DND-41 (cell line): ENCODE measurements around the gene MYO18B.
"Not testable (repeated sequence)": the region's sequence is repeated elsewhere in the genome, so short reads cannot be mapped to it uniquely, and the experiment has no call there.

Source experiments
- ATAC-seq: fragments of 200-7000 bp; cut with Tn5 transposase; 3 replicates; pipeline ENCODE4 v1.9.1; 2021; ENCODE audit warnings: low read depth; ENCODE audit not compliant: insufficient read depth
- DNase-seq: peaks from one replicate; pipeline ENCODE4 v3.0.0-alpha.2; 2020
- H2AFZ ChIP-seq: 2 replicates; pipeline ENCODE4 v1.6.0; 2012; ENCODE audit warnings: low read depth, low read length
- H3K27ac ChIP-seq: 2 replicates; pipeline ENCODE4 v1.5.1; 2012; ENCODE audit warnings: low read length, inconsistent platforms
- H3K27me3 ChIP-seq: fragments of 200-600 bp; sonication (generic); 2 replicates; pipeline ENCODE4 v1.6.0; 2012; ENCODE audit warnings: low read length, mild to moderate bottlenecking, inconsistent platforms; ENCODE audit not compliant: insufficient read depth, poor library complexity
- H3K36me3 ChIP-seq: 2 replicates; pipeline ENCODE4 v1.5.1; 2012; ENCODE audit warnings: low read length, inconsistent platforms; ENCODE audit not compliant: insufficient read depth
- H3K4me1 ChIP-seq: 2 replicates; pipeline ENCODE4 v1.5.1; 2012; ENCODE audit warnings: mild to moderate bottlenecking, low read length; ENCODE audit not compliant: insufficient read depth
- H3K4me2 ChIP-seq: 2 replicates; pipeline ENCODE4 v1.6.0; 2012; ENCODE audit warnings: mild to moderate bottlenecking, moderate library complexity, low read length, inconsistent platforms; ENCODE audit not compliant: insufficient read depth
- H3K4me3 ChIP-seq, 2 experiments: fragments of 200-600 bp in 1 of 2; shearing (Covaris generic) in 1 of 2; 2 replicates each; pipeline ENCODE4 v1.5.1; 2012 to 2016; ENCODE audit warnings: inconsistent platforms in 2 of 2, low read length in 2 of 2, mild to moderate bottlenecking in 2 of 2, low read depth in 1 of 2, moderate library complexity in 1 of 2
- H3K79me2 ChIP-seq: 2 replicates; pipeline ENCODE4 v1.6.0; 2012; ENCODE audit warnings: low read length, inconsistent platforms; ENCODE audit not compliant: insufficient read depth
- H3K9ac ChIP-seq: 2 replicates; pipeline ENCODE4 v1.6.0; 2012; ENCODE audit warnings: low read depth, mild to moderate bottlenecking, inconsistent platforms, low read length, moderate library complexity
- H3K9me3 ChIP-seq: 2 replicates; pipeline ENCODE4 v1.5.1; 2012; ENCODE audit warnings: low read length, moderate library complexity, mild to moderate bottlenecking, inconsistent platforms; ENCODE audit not compliant: insufficient read depth, severe bottlenecking
- H4K20me1 ChIP-seq: 2 replicates; pipeline ENCODE4 v1.6.0; 2012; ENCODE audit warnings: low read length; ENCODE audit not compliant: insufficient read depth
- EZH2 ChIP-seq: IDR thresholded peaks from 3 replicates; pipeline ENCODE4 v1.6.1; 2012; ENCODE audit warnings: borderline replicate concordance, low read depth, mild to moderate bottlenecking, moderate library complexity, low read length, inconsistent platforms; ENCODE audit not compliant: severe bottlenecking
- TF ChIP-seq, protein P1 (sequence below): IDR thresholded peaks from 2 replicates; pipeline ENCODE4 v1.5.1; 2012; ENCODE audit warnings: borderline replicate concordance, low read length, moderate library complexity, mild to moderate bottlenecking; ENCODE audit not compliant: poor library complexity, severe bottlenecking; ENCODE audit errors: extremely low read depth

Gene MYO18B

DNA sequence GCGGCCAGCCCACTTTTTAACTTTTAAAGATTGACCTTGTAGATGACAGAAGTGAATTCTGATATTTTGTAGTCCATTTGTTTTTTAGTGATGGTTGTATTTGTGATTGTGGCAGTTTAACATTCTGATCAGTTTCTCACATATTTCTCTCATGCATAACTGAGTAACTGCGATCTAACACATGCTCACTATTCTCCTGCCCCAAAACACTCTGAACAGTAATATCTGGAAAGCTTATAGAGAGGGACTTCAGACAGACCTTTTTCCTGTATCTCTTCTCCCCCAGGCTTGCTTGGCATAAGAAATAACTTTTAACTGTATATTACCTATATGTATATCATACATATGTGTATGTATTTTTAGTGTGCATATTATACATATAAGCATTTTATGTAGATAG lies 37.3 kb upstream of the MYO18B start:
- Histone ChIP-seq H3K79me2 (no peaks in the 10 kb centered on the region), H4K20me1 (no peaks in the 10 kb centered on the region), H3K36me3 (no peaks in the 10 kb centered on the region), H3K4me3 (no peak overlapping the region), H3K4me1 (peaks cover 14% of the 10 kb centered on the region), H2AFZ (no peak overlapping the region), H3K9me3 (no peaks in the 10 kb centered on the region), H3K27ac (no peak overlapping the region), H3K27me3 (no peaks in the 10 kb centered on the region), H3K9ac (no peak overlapping the region), H3K4me2 (no peak overlapping the region)
- ATAC-seq (no peak), DNase-seq (no peak)
- TF ChIP-seq, protein P1, sequence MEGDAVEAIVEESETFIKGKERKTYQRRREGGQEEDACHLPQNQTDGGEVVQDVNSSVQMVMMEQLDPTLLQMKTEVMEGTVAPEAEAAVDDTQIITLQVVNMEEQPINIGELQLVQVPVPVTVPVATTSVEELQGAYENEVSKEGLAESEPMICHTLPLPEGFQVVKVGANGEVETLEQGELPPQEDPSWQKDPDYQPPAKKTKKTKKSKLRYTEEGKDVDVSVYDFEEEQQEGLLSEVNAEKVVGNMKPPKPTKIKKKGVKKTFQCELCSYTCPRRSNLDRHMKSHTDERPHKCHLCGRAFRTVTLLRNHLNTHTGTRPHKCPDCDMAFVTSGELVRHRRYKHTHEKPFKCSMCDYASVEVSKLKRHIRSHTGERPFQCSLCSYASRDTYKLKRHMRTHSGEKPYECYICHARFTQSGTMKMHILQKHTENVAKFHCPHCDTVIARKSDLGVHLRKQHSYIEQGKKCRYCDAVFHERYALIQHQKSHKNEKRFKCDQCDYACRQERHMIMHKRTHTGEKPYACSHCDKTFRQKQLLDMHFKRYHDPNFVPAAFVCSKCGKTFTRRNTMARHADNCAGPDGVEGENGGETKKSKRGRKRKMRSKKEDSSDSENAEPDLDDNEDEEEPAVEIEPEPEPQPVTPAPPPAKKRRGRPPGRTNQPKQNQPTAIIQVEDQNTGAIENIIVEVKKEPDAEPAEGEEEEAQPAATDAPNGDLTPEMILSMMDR = no peak
- no peak for TF ChIP-seq EZH2

DNA sequence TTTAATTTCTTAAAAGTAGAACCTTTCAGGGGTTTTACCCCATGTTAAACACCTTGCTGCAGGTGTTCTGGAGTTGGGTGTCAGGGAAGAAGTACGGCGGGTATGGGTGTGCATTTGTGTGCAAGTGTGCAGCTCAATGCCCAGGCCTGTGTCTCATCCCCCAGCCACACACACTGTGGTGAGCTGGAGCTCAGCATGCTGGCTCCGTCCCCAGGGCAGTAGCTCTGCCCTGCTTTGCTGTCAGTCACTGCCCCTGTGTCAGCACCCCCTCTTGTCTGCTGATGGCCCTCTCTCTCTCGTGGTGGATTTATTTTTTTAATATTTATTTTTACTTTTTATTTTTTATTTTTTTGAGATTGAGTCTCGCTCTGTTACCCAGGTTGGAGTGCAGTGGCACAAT lies 35.8 kb upstream of the MYO18B start:
- Histone ChIP-seq H3K4me3 (no peak overlapping the region), H3K36me3 (no peaks in the 10 kb centered on the region), H3K9me3 (no peaks in the 10 kb centered on the region), H3K9ac (no peak overlapping the region), H4K20me1 (no peaks in the 10 kb centered on the region), H3K27ac (no peak overlapping the region), H3K79me2 (no peaks in the 10 kb centered on the region), H3K27me3 (no peaks in the 10 kb centered on the region), H2AFZ (no peak overlapping the region), H3K4me2 (no peak overlapping the region), H3K4me1 (peaks cover 14% of the 10 kb centered on the region)
- DNase-seq = no peak
- ATAC-seq = no peak
- no peak for TF ChIP-seq EZH2
- TF ChIP-seq, protein P1 = no peak

DNA sequence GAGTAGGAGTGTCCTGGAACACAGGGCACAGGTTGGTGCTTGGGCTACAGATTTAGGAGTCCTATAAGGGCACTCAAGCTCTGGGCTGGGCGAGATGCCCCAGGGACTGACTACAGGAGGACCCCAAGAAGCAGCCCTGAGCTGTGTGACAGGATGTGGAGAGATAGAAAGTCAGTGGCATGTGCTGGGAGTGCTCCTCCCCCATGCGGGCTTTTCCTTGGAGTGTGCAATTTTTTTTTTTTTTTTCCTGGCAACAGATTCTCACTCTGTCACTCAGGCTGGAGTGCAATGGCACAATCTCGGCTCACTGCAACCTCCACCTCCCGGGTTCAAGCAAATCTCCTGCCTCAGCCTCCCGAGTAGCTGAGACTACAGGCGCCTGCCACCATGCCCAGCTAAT lies 33.6 kb upstream of the MYO18B start:
- not testable (repeated sequence) for DNase-seq, H4K20me1 ChIP-seq, H3K36me3 ChIP-seq, H3K9ac ChIP-seq, H3K27ac ChIP-seq, H3K27me3 ChIP-seq, H3K4me2 ChIP-seq, H3K9me3 ChIP-seq, H3K4me3 ChIP-seq, H2AFZ ChIP-seq, H3K79me2 ChIP-seq, H3K4me1 ChIP-seq
- 0 out of 3 replicates have a peak, but pooled peaks have one; percentile 31 for ATAC-seq

DNA sequence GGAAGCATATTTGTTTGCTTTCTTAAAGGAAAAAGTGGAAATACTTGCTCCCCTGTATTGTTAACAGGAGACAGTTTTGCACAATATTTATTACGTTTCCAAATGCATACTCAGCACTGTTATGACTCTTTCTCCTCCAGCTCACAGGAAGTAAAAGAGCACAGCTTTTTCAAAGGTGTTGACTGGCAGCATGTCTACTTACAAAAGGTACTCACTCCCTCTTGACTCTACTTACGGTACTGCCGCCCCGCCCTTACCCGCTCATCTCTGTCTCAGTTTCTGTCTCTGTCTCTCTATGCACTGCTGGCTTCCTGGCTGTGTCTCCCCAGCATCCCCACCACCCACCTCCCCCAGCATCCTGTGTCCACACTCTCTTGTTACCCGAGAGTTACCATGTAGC lies 32.2 kb upstream of the MYO18B start:
- H3K27me3 ChIP-seq = no peaks in the 10 kb centered on the region
- no peak overlapping the region for H3K4me2 ChIP-seq
- no peaks in the 10 kb centered on the region for H3K9me3 ChIP-seq
- no peak overlapping the region for H3K27ac ChIP-seq
- H2AFZ ChIP-seq = no peak overlapping the region
- H3K4me1 ChIP-seq = no peaks in the 10 kb centered on the region
- H3K36me3 ChIP-seq = no peaks in the 10 kb centered on the region
- H3K9ac ChIP-seq = no peak overlapping the region
- no peaks in the 10 kb centered on the region; the same call in 1 of the 2 replicates for H4K20me1 ChIP-seq
- ATAC-seq = no peak
- no peaks in the 10 kb centered on the region for H3K79me2 ChIP-seq
- DNase-seq = peak; percentile 15
- TF ChIP-seq EZH2 = no peak
- TF ChIP-seq, protein P1 = no peak
- H3K4me3 ChIP-seq = no peak overlapping the region
